Measurements from ENCODE around the gene C9orf43. TPM values are rescaled to one million over a fixed set of nuclear protein-coding genes. Genes with fewer than 3 reads are reported as not detected.

The C9orf43 gene
- total RNA-seq, 4 donors from 2014 or later, result 0.75 TPM; not detected in 3

DNA sequence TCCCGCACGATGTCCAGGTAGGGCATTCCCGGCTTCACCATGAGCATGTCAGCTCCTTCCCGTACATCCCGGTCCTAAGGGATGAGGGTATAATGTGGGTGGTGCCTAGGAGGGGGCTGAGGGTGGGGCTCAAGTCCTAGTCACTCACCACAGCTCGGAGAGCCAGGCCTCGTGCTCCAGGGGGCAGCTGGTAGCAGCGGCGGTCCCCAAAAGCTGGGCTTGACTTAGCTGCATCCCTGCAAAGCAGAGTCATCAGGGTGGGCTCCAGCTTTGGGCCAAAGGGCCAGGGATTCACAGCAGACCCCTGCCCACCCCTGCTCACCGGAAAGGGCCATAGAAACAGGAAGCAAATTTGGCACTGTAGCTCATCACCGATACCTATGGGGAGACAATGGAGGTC lies 21.1 kb upstream of the C9orf43 start:
- no peak overlapping the region for H3K4me3 ChIP-seq
- H3K27ac ChIP-seq, result peak overlapping the region; percentile 81 to 91 (median 88)
- in situ Hi-C loops (cut with MboI; ENCODE audit: low pct_ligation_motif_present in 1 of 4, low pct_unique_long_range_greater_than_20kb in 1 of 4, low sequenced_read_pairs in 3 of 4), result no loop called here
- intact Hi-C loops (cut with DNase I; ENCODE audit: low total_unique reads), result no loop called here
- no peak for DNase-seq
- no peaks in the 10 kb centered on the region for H3K9me3 ChIP-seq
- H3K4me1 ChIP-seq, result peaks cover 8 to 39% (median 33%) of the 10 kb centered on the region in 4 donors
- no peaks in the 10 kb centered on the region for H3K27me3 ChIP-seq
- peaks cover 0 to 31% (median 4%) of the 10 kb centered on the region in 4 donors for H3K36me3 ChIP-seq
- TF ChIP-seq, protein P1, sequence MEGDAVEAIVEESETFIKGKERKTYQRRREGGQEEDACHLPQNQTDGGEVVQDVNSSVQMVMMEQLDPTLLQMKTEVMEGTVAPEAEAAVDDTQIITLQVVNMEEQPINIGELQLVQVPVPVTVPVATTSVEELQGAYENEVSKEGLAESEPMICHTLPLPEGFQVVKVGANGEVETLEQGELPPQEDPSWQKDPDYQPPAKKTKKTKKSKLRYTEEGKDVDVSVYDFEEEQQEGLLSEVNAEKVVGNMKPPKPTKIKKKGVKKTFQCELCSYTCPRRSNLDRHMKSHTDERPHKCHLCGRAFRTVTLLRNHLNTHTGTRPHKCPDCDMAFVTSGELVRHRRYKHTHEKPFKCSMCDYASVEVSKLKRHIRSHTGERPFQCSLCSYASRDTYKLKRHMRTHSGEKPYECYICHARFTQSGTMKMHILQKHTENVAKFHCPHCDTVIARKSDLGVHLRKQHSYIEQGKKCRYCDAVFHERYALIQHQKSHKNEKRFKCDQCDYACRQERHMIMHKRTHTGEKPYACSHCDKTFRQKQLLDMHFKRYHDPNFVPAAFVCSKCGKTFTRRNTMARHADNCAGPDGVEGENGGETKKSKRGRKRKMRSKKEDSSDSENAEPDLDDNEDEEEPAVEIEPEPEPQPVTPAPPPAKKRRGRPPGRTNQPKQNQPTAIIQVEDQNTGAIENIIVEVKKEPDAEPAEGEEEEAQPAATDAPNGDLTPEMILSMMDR (IDR thresholded peaks at IDR 0.05), result no peak
- TF ChIP-seq POLR2A (IDR thresholded peaks at IDR 0.05) (no peak), EP300 (IDR thresholded peaks at IDR 0.05; ENCODE audit: low read depth) (no peak), POLR2AphosphoS5 (IDR thresholded peaks at IDR 0.05) (no peak)
- WGBS, 2 donors (ENCODE audit: low coverage in 1 of 2), result 60 to 93% methylated on average over 1 to 11 of the region's 11 CpGs

DNA sequence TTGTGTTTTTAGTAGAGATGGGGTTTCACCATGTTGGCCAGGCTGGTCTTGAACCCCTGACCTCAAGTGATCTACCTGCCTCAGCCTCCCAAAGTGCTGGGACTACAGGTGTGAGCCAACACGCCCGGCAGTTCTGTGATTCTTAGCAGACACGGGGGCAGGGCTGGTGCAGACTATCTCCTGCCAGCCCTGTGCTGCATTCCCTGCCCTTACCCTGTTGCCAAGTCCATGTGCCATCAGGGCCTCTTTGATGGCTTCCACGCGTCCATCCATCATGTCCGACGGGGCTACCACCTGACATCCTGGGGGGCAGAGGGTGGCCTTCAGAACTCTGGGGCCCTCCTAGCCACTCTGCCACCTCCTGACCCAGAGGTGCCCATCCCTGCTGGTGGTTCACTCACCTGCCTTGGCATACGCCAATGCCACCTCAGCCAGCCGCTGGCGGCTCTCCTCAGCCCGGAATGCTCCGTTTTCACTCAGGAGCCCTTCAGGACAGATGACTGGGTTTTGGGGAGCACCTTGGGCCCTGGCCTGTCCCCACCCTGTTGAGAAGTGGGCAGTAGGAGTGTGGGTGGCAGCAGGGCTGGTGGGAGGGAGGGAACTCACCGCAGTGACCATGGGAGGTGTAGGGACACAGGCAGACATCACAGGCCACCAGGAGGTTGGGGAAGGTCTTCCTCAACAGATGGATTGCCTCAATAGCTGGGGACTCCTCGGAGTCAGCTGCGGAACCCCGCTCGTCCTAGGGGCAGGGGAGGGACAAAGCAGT lies 20.2 kb upstream of the C9orf43 start:
- H3K4me1 ChIP-seq, result peaks cover 10 to 42% (median 33%) of the 10 kb centered on the region in 4 donors
- H3K27ac ChIP-seq, result no peak overlapping the region
- no peaks in the 10 kb centered on the region for H3K9me3 ChIP-seq
- in situ Hi-C loops (cut with MboI; ENCODE audit: low pct_ligation_motif_present in 1 of 4, low pct_unique_long_range_greater_than_20kb in 1 of 4, low sequenced_read_pairs in 3 of 4) (no loop called here), intact Hi-C loops (cut with DNase I; ENCODE audit: low total_unique reads) (no loop called here)
- no peak for TF ChIP-seq EP300 (IDR thresholded peaks at IDR 0.05; ENCODE audit: low read depth)
- TF ChIP-seq, protein P1 (IDR thresholded peaks at IDR 0.05), result no peak
- TF ChIP-seq POLR2AphosphoS5 (IDR thresholded peaks at IDR 0.05), result no peak
- TF ChIP-seq POLR2A (IDR thresholded peaks at IDR 0.05), result no peak
- no peaks in the 10 kb centered on the region for H3K27me3 ChIP-seq
- peaks cover 0 to 31% (median 4%) of the 10 kb centered on the region in 4 donors for H3K36me3 ChIP-seq
- DNase-seq, result no peak
- no peak overlapping the region for H3K4me3 ChIP-seq
- 92% methylated on average over 17 of the region's 17 CpGs; no CpG with 5 or more reads in 1 of the 2 donors for WGBS, 2 donors (ENCODE audit: low coverage in 1 of 2)

DNA sequence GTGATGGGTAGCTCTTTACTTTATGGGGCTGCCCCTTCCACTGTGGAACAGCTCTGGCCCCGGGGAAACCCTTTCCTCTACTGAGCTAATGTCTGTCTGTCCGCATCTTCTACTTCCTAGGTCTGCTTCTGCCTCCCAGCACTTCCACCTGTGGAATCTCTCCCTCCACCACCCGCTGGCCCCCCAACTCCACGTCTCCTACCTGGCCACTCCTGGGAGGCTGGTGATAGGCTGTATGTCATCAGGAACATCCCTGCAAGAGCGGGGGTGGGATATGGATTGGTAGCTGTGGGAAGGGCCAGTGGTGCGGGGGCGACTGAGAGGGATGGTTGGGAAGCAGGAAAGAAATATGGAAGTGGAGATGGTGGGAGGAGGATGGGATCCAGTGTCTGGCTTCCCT lies 18.6 kb upstream of the C9orf43 start:
- Histone ChIP-seq H3K27ac (no peak overlapping the region), H3K36me3 (peaks cover 0 to 31% (median 4%) of the 10 kb centered on the region in 4 donors), H3K4me1 (peaks cover 11 to 39% (median 26%) of the 10 kb centered on the region in 4 donors), H3K4me3 (no peak overlapping the region), H3K9me3 (no peaks in the 10 kb centered on the region), H3K27me3 (no peaks in the 10 kb centered on the region)
- no peak for DNase-seq
- in situ Hi-C loops (cut with MboI; ENCODE audit: low pct_ligation_motif_present in 1 of 4, low pct_unique_long_range_greater_than_20kb in 1 of 4, low sequenced_read_pairs in 3 of 4), result no loop called here
- intact Hi-C loops (cut with DNase I; ENCODE audit: low total_unique reads), result no loop called here
- WGBS, 2 donors (ENCODE audit: low coverage in 1 of 2), result 91 to 92% methylated on average over 4 to 7 of the region's 7 CpGs
- no peak for TF ChIP-seq POLR2AphosphoS5 (IDR thresholded peaks at IDR 0.05)
- TF ChIP-seq, protein P1 (IDR thresholded peaks at IDR 0.05), result no peak
- TF ChIP-seq POLR2A (IDR thresholded peaks at IDR 0.05), result no peak
- no peak for TF ChIP-seq EP300 (IDR thresholded peaks at IDR 0.05; ENCODE audit: low read depth)

DNA sequence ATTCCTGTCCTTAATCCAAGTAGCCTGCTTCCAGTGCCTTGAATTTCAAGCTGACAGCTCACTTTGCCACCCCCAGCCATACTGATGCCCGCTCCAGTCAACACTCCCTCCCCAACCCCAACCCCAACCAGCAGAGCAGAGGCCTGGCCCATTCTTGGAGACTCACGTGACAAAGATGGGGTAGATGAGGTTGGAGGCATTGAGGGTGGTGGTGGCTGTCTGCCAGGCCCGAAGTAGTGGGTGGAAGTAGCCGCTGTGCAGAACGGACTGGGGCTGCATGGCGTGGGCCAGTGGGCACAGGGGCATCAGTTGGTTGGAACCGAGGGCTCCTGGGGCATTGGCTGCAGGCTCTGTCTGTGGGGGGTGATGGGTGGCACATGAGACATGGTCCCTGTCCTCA lies 17.3 kb upstream of the C9orf43 start:
- 91 to 100% methylated on average over 1 to 7 of the region's 7 CpGs for WGBS, 2 donors (ENCODE audit: low coverage in 1 of 2)
- Histone ChIP-seq H3K4me1 (peaks cover 9 to 39% (median 25%) of the 10 kb centered on the region in 4 donors), H3K27me3 (no peaks in the 10 kb centered on the region), H3K27ac (no peak overlapping the region), H3K4me3 (no peak overlapping the region), H3K36me3 (peaks cover 0 to 31% (median 4%) of the 10 kb centered on the region in 4 donors), H3K9me3 (no peaks in the 10 kb centered on the region)
- intact Hi-C loops (cut with DNase I; ENCODE audit: low total_unique reads) (no loop called here), in situ Hi-C loops (cut with MboI; ENCODE audit: low pct_ligation_motif_present in 1 of 4, low pct_unique_long_range_greater_than_20kb in 1 of 4, low sequenced_read_pairs in 3 of 4) (no loop called here)
- TF ChIP-seq, protein P1 (IDR thresholded peaks at IDR 0.05), result no peak
- TF ChIP-seq EP300 (IDR thresholded peaks at IDR 0.05; ENCODE audit: low read depth), result no peak
- no peak for TF ChIP-seq POLR2A (IDR thresholded peaks at IDR 0.05)
- no peak for TF ChIP-seq POLR2AphosphoS5 (IDR thresholded peaks at IDR 0.05)
- DNase-seq, result no peak
